Endothelial cell (in vitro differentiated cells): Measurements from ENCODE around the gene SSC4D. TPM values are rescaled to one million over a fixed set of nuclear protein-coding genes. Genes with fewer than 3 reads are reported as not detected.
"Not testable (repeated sequence)": the region's sequence is repeated elsewhere in the genome, so short reads cannot be mapped to it uniquely, and the experiment has no call there.

Experiments
- DNase-seq: peaks from one replicate; pipeline ENCODE4 v3.0.0; 2021; ENCODE audit warnings: low spot score
- H3K27ac Mint-ChIP-seq: one replicate; pipeline ENCODE4 v1.8.0; 2021; ENCODE audit warnings: mixed read lengths, inconsistent platforms; ENCODE audit not compliant: unreplicated experiment
- H3K27me3 Mint-ChIP-seq: one replicate; pipeline ENCODE4 v1.8.0; 2021; ENCODE audit warnings: mild to moderate bottlenecking, moderate library complexity, mixed read lengths, inconsistent platforms; ENCODE audit not compliant: unreplicated experiment
- H3K36me3 Mint-ChIP-seq: one replicate; pipeline ENCODE4 v1.8.0; 2021; ENCODE audit warnings: mild to moderate bottlenecking, low read depth, mixed read lengths, inconsistent platforms; ENCODE audit not compliant: unreplicated experiment
- H3K4me1 Mint-ChIP-seq: one replicate; pipeline ENCODE4 v1.8.0; 2021; ENCODE audit warnings: mild to moderate bottlenecking, mixed read lengths, inconsistent platforms; ENCODE audit not compliant: unreplicated experiment
- H3K4me3 Mint-ChIP-seq: one replicate; pipeline ENCODE4 v1.8.0; 2021; ENCODE audit warnings: mild to moderate bottlenecking, mixed read lengths, inconsistent platforms; ENCODE audit not compliant: unreplicated experiment
- H3K9me3 Mint-ChIP-seq: one replicate; pipeline ENCODE4 v1.8.0; 2021; ENCODE audit warnings: mixed read lengths, inconsistent platforms; ENCODE audit not compliant: unreplicated experiment
- total RNA-seq: library from RNA; stranded (reverse); fragmentation: NEBNext Ultra II Directional; extraction: Animal tissue kit (Norgen Biotek cat#: 25700); gene quantifications from one replicate; pipeline ENCODE4 v1.2.1, GENCODE V29; 2021; ENCODE audit not compliant: unreplicated experiment
- TF ChIP-seq, protein P1 (sequence below): fragments of 200-600 bp; sonication (generic); IDR thresholded peaks from one replicate; pipeline ENCODE4 v1.5.0; 2021; ENCODE audit warnings: antibody characterized with exemption; ENCODE audit not compliant: unreplicated experiment

Gene SSC4D
- total RNA-seq, 1 donor from 2014 or later, result 15.6 TPM

- Mint-ChIP-seq H3K27ac (no peak overlapping the region), H3K27me3 (peaks cover 4% of the 10 kb centered on the region), H3K36me3 (no peaks in the 10 kb centered on the region), H3K4me3 (no peak overlapping the region), H3K4me1 (peaks cover 15% of the 10 kb centered on the region), H3K9me3 (no peaks in the 10 kb centered on the region)
- TF ChIP-seq, protein P1, sequence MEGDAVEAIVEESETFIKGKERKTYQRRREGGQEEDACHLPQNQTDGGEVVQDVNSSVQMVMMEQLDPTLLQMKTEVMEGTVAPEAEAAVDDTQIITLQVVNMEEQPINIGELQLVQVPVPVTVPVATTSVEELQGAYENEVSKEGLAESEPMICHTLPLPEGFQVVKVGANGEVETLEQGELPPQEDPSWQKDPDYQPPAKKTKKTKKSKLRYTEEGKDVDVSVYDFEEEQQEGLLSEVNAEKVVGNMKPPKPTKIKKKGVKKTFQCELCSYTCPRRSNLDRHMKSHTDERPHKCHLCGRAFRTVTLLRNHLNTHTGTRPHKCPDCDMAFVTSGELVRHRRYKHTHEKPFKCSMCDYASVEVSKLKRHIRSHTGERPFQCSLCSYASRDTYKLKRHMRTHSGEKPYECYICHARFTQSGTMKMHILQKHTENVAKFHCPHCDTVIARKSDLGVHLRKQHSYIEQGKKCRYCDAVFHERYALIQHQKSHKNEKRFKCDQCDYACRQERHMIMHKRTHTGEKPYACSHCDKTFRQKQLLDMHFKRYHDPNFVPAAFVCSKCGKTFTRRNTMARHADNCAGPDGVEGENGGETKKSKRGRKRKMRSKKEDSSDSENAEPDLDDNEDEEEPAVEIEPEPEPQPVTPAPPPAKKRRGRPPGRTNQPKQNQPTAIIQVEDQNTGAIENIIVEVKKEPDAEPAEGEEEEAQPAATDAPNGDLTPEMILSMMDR, result no peak
- no peak for DNase-seq
Observed at GRCh38 chr7:76407718-76408117, 1.8 kb downstream of the SSC4D start.

- Mint-ChIP-seq H3K27me3 (peaks cover 5% of the 10 kb centered on the region), H3K36me3 (no peaks in the 10 kb centered on the region), H3K4me1 (peaks cover 15% of the 10 kb centered on the region), H3K4me3 (no peak overlapping the region), H3K27ac (no peak overlapping the region), H3K9me3 (no peaks in the 10 kb centered on the region)
- TF ChIP-seq, protein P1, result no peak
- DNase-seq, result no peak
Observed at GRCh38 chr7:76405738-76406137, 3.8 kb downstream of the SSC4D start.

DNA sequence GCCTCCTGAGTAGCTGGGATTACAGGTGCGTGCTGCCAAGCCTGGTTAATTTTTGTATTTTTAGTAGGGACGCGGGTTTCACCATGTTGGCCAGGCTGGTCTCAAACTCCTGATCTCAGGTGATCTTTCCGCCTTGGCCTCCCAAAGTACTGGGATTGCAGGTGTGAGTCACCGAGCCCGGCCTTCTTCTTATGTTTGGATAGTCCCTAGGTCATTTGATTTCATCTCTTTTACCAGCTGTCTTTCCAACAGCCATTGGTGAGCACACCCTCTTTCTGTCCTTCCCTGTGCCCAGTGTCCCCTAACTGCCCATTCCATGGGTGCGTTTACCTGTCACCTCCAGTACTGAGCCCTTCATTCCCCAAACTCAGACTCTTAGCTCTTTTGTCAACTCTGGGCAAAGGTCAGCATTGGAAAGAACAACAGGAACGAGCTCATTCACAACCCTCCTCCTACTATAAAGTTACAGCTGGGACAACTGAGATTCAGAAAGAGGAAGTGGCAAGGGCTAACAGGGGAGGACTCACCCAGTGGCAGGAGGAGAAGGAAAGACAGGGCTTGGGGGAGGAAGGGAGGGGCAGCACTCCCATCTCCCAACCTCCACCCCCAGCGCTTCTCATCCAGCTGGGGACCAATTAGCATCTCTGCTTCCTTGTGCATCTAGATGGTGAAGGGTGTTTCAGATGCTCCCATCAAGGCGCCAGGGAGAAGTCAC lies 5.6 kb downstream of the SSC4D start:
- Mint-ChIP-seq H3K9me3 (no peaks in the 10 kb centered on the region), H3K27ac (peak overlapping the region; percentile 19), H3K4me1 (peaks cover 10% of the 10 kb centered on the region), H3K27me3 (peaks cover 10% of the 10 kb centered on the region), H3K36me3 (no peaks in the 10 kb centered on the region), H3K4me3 (no peak overlapping the region)
- DNase-seq, result no peak
- TF ChIP-seq, protein P1, result no peak

DNA sequence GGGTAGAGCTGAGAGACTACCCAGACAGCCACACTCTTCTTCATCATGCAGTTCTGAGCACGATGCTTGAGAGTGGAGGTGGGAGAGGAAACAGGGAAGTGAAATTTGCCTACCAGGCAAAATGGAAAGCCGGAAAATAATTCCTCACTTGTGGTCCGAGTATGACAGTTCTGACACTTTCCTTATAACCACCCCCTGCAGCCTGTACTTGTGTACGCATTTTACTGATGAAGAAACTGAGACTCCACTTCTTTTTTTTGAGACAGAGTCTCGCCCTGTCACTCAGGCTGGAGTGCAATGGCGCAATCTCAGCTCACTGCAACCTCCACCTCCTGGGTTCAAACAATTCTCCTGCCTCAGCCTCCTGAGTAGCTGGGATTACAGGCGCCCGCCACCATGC lies 6.4 kb downstream of the SSC4D start:
- not testable (repeated sequence) for H3K36me3 Mint-ChIP-seq

GRCh38 chr7:76400248-76400647 lies 9.2 kb downstream of the SSC4D start:
- peaks cover 12% of the 10 kb centered on the region for H3K27me3 Mint-ChIP-seq
- no peak overlapping the region for H3K27ac Mint-ChIP-seq
- no peak overlapping the region for H3K4me3 Mint-ChIP-seq
- H3K9me3 Mint-ChIP-seq, result no peaks in the 10 kb centered on the region
- no peak for DNase-seq
- no peaks in the 10 kb centered on the region for H3K36me3 Mint-ChIP-seq
- TF ChIP-seq, protein P1, result no peak
- peaks cover 9% of the 10 kb centered on the region for H3K4me1 Mint-ChIP-seq

More for the DNA sequence above, 6.4 kb downstream of the SSC4D start:
- H3K27ac Mint-ChIP-seq, DNase-seq, H3K4me1 Mint-ChIP-seq, H3K9me3 Mint-ChIP-seq, H3K4me3 Mint-ChIP-seq: not testable (repeated sequence)
- H3K27me3 Mint-ChIP-seq, result peaks cover 13% of the 10 kb centered on the region
